MM.1S (cell line): ENCODE measurements around the gene HSP90AB1.

Experiments
- DNase-seq: peaks from one replicate; pipeline ENCODE4 v3.0.0-alpha.2; 2015
- H2AFZ ChIP-seq: fragments of 300-600 bp; sonication (generic); 2 replicates; pipeline ENCODE4 v1.6.0; 2016; ENCODE audit warnings: antibody characterized with exemption, low read length
- H3F3A ChIP-seq: fragments of 300-600 bp; sonication (generic); 2 replicates; pipeline ENCODE4 v1.6.1; 2016; ENCODE audit warnings: mild to moderate bottlenecking, antibody characterized with exemption, low read length, moderate library complexity, mixed read lengths; ENCODE audit not compliant: insufficient read depth
- H3K27ac ChIP-seq: fragments of 300-600 bp; sonication (generic); 2 replicates; pipeline ENCODE4 v1.5.1; 2016; ENCODE audit warnings: mild to moderate bottlenecking, low read length
- H3K27me3 ChIP-seq: fragments of 300-600 bp; sonication (generic); replicated peaks from 2 replicates; pipeline ENCODE4 v1.6.0; 2016; ENCODE audit warnings: low read length; ENCODE audit not compliant: insufficient read depth
- H3K36me3 ChIP-seq: fragments of 300-600 bp; sonication (generic); replicated peaks from 2 replicates; pipeline ENCODE4 v1.6.1; 2016; ENCODE audit warnings: mild to moderate bottlenecking, low read length, mixed read lengths; ENCODE audit not compliant: insufficient read depth
- H3K4me1 ChIP-seq: fragments of 300-600 bp; sonication (generic); 2 replicates; pipeline ENCODE4 v1.6.1; 2016; ENCODE audit warnings: low read length, mixed read lengths
- H3K4me2 ChIP-seq: fragments of 300-600 bp; sonication (generic); 2 replicates; pipeline ENCODE4 v1.6.0; 2016; ENCODE audit warnings: low read depth, low read length
- H3K4me3 ChIP-seq: fragments of 300-600 bp; sonication (generic); 2 replicates; pipeline ENCODE4 v1.5.1; 2016; ENCODE audit warnings: low read length, mixed read lengths
- H3K79me2 ChIP-seq: fragments of 300-600 bp; sonication (generic); 2 replicates; pipeline ENCODE4 v1.6.1; 2016; ENCODE audit warnings: mixed run types, low read length, mixed read lengths
- H3K9ac ChIP-seq: fragments of 300-600 bp; sonication (generic); 2 replicates; pipeline ENCODE4 v1.6.1; 2016; ENCODE audit warnings: low read length, mixed read lengths
- H3K9me2 ChIP-seq: fragments of 300-600 bp; sonication (generic); replicated peaks from 2 replicates; pipeline ENCODE4 v1.6.1; 2016; ENCODE audit warnings: mild to moderate bottlenecking, low read length, mixed read lengths; ENCODE audit not compliant: insufficient read depth
- H3K9me3 ChIP-seq: fragments of 300-600 bp; sonication (generic); replicated peaks from 2 replicates; pipeline ENCODE4 v1.6.1; 2016; ENCODE audit warnings: mild to moderate bottlenecking, low read length, mixed read lengths; ENCODE audit not compliant: insufficient read depth
- H4K20me1 ChIP-seq: fragments of 300-600 bp; sonication (generic); 2 replicates; pipeline ENCODE4 v1.6.1; 2016; ENCODE audit warnings: mild to moderate bottlenecking, low read length, moderate library complexity, mixed read lengths; ENCODE audit not compliant: insufficient read depth
- EZH2 ChIP-seq: fragments of 300-600 bp; sonication (generic); optimal IDR thresholded peaks from 2 replicates; pipeline ENCODE3; 2017; ENCODE audit warnings: low read depth, mild to moderate bottlenecking, antibody characterized with exemption, low read length, mixed read lengths
- EZH2phosphoT487 ChIP-seq: fragments of 300-600 bp; sonication (generic); IDR thresholded peaks from 2 replicates; pipeline ENCODE4 v1.6.1; 2018; ENCODE audit warnings: antibody characterized with exemption, low read length
- TF ChIP-seq, protein P1 (sequence below): fragments of 300-600 bp; sonication (generic); IDR thresholded peaks from 2 replicates; pipeline ENCODE4 v1.5.1; 2016; ENCODE audit warnings: antibody characterized with exemption, low read length, mixed read lengths

The HSP90AB1 gene

GRCh38 chr6:44275271-44275748, 28.4 kb downstream of the HSP90AB1 start:
- Histone ChIP-seq H3K27me3 (peaks cover 52% of the 10 kb centered on the region), H3K79me2 (no peaks in the 10 kb centered on the region), H3K9me3 (no peaks in the 10 kb centered on the region), H3K9me2 (no peaks in the 10 kb centered on the region), H3K4me2 (no peak overlapping the region), H4K20me1 (no peaks in the 10 kb centered on the region), H3K27ac (no peak overlapping the region), H3K9ac (no peak overlapping the region), H2AFZ (no peak overlapping the region), H3K4me3 (no peak overlapping the region), H3F3A (no peaks in the 10 kb centered on the region), H3K36me3 (no peaks in the 10 kb centered on the region), H3K4me1 (no peaks in the 10 kb centered on the region)
- TF ChIP-seq EZH2 (no peak), EZH2phosphoT487 (no peak)
- TF ChIP-seq, protein P1, sequence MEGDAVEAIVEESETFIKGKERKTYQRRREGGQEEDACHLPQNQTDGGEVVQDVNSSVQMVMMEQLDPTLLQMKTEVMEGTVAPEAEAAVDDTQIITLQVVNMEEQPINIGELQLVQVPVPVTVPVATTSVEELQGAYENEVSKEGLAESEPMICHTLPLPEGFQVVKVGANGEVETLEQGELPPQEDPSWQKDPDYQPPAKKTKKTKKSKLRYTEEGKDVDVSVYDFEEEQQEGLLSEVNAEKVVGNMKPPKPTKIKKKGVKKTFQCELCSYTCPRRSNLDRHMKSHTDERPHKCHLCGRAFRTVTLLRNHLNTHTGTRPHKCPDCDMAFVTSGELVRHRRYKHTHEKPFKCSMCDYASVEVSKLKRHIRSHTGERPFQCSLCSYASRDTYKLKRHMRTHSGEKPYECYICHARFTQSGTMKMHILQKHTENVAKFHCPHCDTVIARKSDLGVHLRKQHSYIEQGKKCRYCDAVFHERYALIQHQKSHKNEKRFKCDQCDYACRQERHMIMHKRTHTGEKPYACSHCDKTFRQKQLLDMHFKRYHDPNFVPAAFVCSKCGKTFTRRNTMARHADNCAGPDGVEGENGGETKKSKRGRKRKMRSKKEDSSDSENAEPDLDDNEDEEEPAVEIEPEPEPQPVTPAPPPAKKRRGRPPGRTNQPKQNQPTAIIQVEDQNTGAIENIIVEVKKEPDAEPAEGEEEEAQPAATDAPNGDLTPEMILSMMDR, result no peak
- no peak for DNase-seq

GRCh38 chr6:44275749-44276648, 29.1 kb downstream of the HSP90AB1 start:
- no peaks in the 10 kb centered on the region for H4K20me1 ChIP-seq
- no peaks in the 10 kb centered on the region for H3K36me3 ChIP-seq
- H3K9ac ChIP-seq, result no peak overlapping the region
- H3K79me2 ChIP-seq, result no peaks in the 10 kb centered on the region
- H3K4me1 ChIP-seq, result no peaks in the 10 kb centered on the region
- H3K27ac ChIP-seq, result no peak overlapping the region
- DNase-seq, result no peak
- H3K9me2 ChIP-seq, result no peaks in the 10 kb centered on the region
- no peaks in the 10 kb centered on the region for H3F3A ChIP-seq
- no peak overlapping the region for H2AFZ ChIP-seq
- H3K4me3 ChIP-seq, result no peak overlapping the region
- TF ChIP-seq EZH2 (no peak), EZH2phosphoT487 (no peak)
- TF ChIP-seq, protein P1, result no peak
- no peaks in the 10 kb centered on the region for H3K9me3 ChIP-seq
- peaks cover 58% of the 10 kb centered on the region for H3K27me3 ChIP-seq
- H3K4me2 ChIP-seq, result no peak overlapping the region

GRCh38 chr6:44276667-44277640, 30.1 kb downstream of the HSP90AB1 start:
- no peak for DNase-seq
- H3K9me2 ChIP-seq, result no peaks in the 10 kb centered on the region
- H3K27me3 ChIP-seq, result peaks cover 57% of the 10 kb centered on the region
- no peak for TF ChIP-seq EZH2phosphoT487
- no peak overlapping the region for H3K27ac ChIP-seq
- no peaks in the 10 kb centered on the region for H3K79me2 ChIP-seq
- H3K4me3 ChIP-seq, result no peak overlapping the region
- H3F3A ChIP-seq, result no peaks in the 10 kb centered on the region
- H3K4me1 ChIP-seq, result no peaks in the 10 kb centered on the region
- H3K9me3 ChIP-seq, result no peaks in the 10 kb centered on the region
- H2AFZ ChIP-seq, result no peak overlapping the region
- H3K4me2 ChIP-seq, result no peak overlapping the region
- no peak overlapping the region for H3K9ac ChIP-seq
- H3K36me3 ChIP-seq, result no peaks in the 10 kb centered on the region
- H4K20me1 ChIP-seq, result no peaks in the 10 kb centered on the region
